ENCODE data around the gene RBM3.
"Not testable (repeated sequence)": the region's sequence is repeated elsewhere in the genome, so short reads cannot be mapped to it uniquely, and the experiment has no call there.

Gene RBM3

DNA sequence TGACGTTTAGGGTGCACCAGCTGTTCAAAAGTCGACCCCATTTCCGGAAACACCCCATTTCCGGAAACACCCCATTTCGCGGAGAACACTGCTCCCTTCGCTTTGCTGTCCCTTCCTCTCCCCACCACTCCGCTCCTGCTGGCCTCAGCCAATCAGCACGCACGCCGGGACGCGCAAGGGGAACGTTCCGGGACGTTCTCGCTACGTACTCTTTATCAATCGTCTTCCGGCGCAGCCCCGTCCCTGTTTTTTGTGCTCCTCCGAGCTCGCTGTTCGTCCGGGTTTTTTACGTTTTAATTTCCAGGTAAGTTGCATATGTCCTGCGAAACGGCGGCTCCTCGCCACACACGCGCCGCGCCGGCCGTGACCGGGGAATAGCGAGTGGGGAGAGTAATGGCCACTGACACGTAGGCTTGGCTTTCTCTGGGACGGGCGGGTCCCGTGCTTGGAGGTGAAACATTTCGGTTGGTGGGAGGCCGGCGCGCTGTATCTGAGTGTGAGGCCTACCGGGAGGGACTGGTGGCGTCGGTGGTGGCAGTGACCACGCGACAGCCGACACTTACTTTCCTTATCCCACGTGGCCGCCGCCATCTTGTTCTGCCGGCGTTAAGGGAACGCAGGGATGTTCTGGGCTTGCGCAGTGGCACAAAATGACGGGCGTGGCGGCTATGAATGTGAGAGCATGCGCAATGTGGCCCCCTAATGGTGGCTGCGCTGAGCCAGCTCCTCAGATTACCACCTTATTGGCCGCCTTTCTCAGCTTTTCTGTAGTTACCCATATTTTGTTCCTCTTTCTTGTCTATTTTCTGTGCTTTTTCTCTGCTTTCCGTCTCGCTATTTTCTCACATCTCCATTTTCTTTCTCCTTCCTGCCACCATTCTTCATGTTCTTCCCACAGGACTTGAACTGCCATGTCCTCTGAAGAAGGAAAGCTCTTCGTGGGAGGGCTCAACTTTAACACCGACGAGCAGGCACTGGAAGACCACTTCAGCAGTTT lies at the start of gene RBM3:
Gene RBM3 (plus strand): TSS at position 215 of the 997 bp plus-strand sequence. CDS start 697 bp downstream, at position 912.
- no peak for TF ChIP-seq JUND (IDR thresholded peaks at IDR 0.05; ENCODE audit: low read depth)
- in situ Hi-C loops (cut with HindIII; ENCODE audit: low pct_unique_long_range_greater_than_20kb, low sequenced_read_pairs), result no loop called here
- peak; percentile 83 to 96 for DNase-seq (ENCODE audit: low read depth in 1 of 2, low spot score in 1 of 2)

DNA sequence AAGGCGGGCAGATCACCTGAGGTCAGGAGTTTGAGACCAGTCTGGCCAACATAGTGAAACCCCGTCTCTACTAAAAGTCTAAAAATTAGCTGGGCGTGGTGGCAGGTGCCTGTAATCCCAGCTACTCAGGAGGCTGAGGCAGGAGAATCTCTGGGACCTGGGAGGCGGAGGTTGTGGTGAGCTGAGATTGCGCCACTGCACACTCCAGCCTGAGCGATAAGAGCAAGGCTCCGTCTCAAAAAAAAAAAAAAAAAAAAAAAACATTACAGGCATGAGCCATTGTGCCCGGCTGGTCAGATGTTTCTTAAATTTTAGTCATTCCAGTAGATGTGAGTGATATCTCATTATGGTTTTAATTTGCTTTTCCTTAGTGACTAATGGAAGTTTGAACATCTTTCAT lies 48.4 kb upstream of the RBM3 start:
- DNase-seq (ENCODE audit: low read depth in 1 of 2, low spot score in 1 of 2); in situ Hi-C loops (cut with HindIII; ENCODE audit: low pct_unique_long_range_greater_than_20kb, low sequenced_read_pairs): not testable (repeated sequence)

DNA sequence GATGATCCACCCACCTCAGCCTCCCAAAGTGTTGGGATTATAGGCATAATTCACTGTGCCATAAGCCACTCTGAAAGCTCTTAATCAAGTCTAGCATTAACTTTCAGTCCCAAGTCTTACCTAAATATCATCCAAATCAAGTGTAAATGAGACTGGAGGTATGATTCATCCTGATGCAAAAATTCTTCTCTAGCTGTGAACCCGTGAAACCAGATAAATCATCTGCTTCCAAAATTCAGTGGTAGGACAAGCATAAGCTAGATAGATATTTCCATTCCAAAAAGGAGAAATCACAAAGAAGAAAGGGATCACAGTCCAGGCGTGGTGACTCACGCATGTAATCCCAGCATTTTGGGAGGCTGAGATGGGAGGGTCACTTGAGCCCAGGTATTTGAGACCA lies 43.5 kb upstream of the RBM3 start:
- no peak for DNase-seq (ENCODE audit: low read depth in 1 of 2, low spot score in 1 of 2)
- TF ChIP-seq JUND (IDR thresholded peaks at IDR 0.05; ENCODE audit: low read depth), result no peak
- in situ Hi-C loops (cut with HindIII; ENCODE audit: low pct_unique_long_range_greater_than_20kb, low sequenced_read_pairs), result no loop called here

DNA sequence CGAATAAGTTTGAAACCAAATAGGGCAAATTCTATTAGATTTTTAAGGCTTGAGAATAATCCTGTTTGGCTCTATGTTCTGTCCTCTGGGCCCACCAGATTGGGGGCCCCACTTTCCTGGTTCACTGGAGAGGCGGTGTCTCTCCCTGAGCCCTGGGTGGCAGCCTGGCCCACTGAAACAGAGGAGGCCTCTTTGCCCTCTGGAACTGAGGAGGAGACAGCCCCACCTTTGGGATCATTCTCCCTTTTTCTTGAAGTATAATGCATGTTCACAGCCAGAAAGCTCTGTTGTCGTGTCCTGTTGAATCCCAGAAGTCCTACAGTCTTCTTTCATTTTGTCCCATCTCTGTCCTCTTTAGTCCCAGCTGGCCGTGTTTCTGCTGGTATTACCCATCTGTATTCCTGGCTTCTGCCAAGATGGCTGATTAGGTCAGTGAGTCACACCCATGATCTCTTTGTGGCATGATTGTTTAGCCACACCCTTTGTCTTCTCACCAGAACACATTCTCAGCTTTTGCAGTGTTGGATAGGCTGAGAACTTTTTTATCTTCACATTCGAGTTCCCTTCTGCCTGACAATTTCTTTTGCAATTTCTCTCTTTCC lies 42.8 kb upstream of the RBM3 start:
- in situ Hi-C loops (cut with HindIII; ENCODE audit: low pct_unique_long_range_greater_than_20kb, low sequenced_read_pairs), result no loop called here
- DNase-seq (ENCODE audit: low read depth in 1 of 2, low spot score in 1 of 2), result no peak
- TF ChIP-seq JUND (IDR thresholded peaks at IDR 0.05; ENCODE audit: low read depth), result no peak

DNA sequence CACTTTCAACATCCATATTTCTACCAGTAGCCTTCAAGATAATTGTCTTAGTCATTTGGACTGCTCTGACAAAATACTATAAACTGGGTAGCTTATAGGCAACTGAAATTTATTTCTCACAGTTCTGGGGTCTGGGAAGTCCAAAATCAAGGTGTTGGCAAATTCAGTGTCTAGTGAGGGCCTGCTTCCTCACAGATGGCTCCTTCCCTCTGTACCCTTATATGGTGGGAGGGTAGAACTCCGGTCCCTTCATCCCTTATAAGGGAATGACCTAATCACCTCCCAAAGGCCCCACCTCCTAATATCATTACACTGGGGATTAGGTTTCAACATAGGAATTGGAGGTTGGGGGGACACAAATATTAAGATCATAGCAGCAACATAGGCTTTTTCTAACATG lies 42.1 kb upstream of the RBM3 start:
- TF ChIP-seq JUND (IDR thresholded peaks at IDR 0.05; ENCODE audit: low read depth), result no peak
- DNase-seq (ENCODE audit: low read depth in 1 of 2, low spot score in 1 of 2), result no peak
- in situ Hi-C loops (cut with HindIII; ENCODE audit: low pct_unique_long_range_greater_than_20kb, low sequenced_read_pairs), result no loop called here

DNA sequence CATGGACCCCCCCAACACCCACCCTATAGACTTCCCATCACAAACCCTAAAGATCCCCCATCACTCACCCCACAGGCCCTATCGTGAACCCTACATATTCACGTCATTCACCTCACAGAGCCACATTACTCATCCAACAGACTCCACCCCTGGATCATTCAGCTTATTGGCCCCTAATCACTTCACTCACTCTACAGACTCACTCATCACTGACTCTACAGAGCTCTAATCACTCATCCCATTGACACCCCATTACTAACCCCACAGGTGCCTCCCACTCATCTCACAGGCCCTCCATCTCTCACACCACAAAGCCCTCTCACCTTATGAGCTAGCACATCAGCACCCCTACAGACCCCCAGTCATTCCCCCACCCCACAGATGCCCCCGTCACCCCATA lies 41.1 kb upstream of the RBM3 start:
- no peak for DNase-seq (ENCODE audit: low read depth in 1 of 2, low spot score in 1 of 2)
- in situ Hi-C loops (cut with HindIII; ENCODE audit: low pct_unique_long_range_greater_than_20kb, low sequenced_read_pairs), result no loop called here
- TF ChIP-seq JUND (IDR thresholded peaks at IDR 0.05; ENCODE audit: low read depth), result no peak

DNA sequence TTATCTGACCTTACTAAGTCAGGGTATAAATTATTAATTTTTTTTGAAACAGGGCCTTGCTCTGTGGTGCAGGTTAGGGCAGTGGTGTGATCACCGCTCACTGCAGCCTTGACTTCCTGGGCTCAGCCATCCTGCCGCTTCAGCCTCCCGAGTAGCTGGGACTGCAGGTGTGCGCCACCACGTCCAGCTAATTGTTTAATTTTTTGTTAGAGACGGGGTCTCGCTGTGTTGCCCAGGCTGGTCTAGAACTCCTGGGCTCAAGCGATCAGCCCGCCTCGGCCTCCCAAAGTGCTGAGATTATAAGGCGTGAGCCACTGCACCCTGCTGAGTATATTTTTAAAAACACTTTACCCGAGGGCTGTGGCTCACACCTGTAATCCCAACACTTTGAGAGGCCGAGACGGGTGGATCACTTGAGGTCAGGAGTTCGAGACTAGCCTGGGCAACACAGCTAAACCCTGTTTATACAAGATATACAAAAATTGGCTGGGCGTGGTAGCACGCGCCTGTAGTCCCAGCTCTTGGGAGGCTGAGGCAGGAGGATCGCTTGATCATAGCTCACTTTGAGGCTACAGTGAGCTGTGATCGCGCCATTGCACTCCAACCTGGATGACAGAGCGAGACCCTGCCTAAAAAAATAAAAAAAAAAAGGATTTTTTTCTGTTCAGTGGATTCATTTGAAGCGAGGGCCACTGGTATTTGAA lies 35.5 kb upstream of the RBM3 start:
- no peak for DNase-seq (ENCODE audit: low read depth in 1 of 2, low spot score in 1 of 2)
- in situ Hi-C loops (cut with HindIII; ENCODE audit: low pct_unique_long_range_greater_than_20kb, low sequenced_read_pairs), result no loop called here

DNA sequence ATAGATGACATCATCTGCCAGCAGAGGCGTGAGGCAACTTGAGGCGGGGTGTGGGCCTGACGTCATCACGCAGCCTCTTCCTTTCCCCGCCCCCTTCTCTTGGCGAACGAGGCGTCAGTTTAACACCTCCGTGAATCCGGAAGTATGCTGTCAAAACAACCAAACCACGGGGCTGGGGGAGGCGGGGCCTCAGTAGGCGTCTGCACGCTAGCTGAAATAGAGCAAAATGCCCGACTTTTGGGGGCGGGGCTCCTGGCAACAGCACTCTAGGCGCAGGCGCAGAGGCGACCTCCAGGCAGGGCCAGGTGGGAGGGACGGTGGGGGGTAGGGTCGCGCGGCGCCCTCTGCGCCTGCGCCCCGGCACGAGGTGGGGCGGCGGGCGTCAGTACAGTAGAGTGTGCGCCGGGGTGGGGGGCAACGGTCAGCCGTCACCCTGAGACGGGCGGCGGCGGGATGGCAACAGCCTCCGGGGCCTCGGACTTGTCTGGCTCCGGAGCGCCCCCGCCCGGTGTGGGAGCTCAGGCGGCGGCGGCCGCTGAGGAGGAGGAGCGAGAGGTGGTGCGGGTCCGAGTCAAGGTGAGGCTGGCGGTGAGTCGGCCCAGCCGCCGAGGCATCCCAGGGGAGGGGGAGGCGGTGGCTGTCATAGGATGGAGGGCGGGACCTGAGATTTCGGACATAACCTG lies 34.8 kb upstream of the RBM3 start, which contains the start of gene TBC1D25:
Gene TBC1D25 (plus strand): TSS at position 370 of the 683 bp plus-strand sequence. CDS start 84 bp downstream, at position 454.
- in situ Hi-C loops (cut with HindIII; ENCODE audit: low pct_unique_long_range_greater_than_20kb, low sequenced_read_pairs), result no loop called here
- peak; percentile 70 to 99 for DNase-seq (ENCODE audit: low read depth in 1 of 2, low spot score in 1 of 2)
- no peak for TF ChIP-seq JUND (IDR thresholded peaks at IDR 0.05; ENCODE audit: low read depth)

More for the DNA sequence above, 35.5 kb upstream of the RBM3 start:
- TF ChIP-seq JUND (IDR thresholded peaks at IDR 0.05; ENCODE audit: low read depth), result no peak

DNA sequence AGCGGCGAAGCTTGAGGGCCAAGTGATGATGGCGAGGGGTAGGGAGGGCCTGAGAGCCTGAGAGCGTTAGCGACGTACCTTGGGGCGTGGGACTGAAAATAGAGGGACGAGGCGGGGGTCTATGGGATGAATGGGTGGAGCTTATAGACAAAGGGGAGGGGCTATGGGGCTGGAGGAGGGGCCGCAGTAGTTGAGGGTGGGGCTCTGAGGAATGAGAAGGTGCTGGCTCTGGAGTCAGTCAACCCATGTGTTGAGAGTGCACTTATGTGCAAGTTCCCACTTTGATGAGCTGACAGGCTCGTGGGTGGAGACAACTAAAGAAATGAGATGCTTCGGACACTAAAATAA lies 34.3 kb upstream of the RBM3 start:
- no peak for TF ChIP-seq JUND (IDR thresholded peaks at IDR 0.05; ENCODE audit: low read depth)
- peak in 1 of 2 experiments; percentile 28 for DNase-seq (ENCODE audit: low read depth in 1 of 2, low spot score in 1 of 2)
- in situ Hi-C loops (cut with HindIII; ENCODE audit: low pct_unique_long_range_greater_than_20kb, low sequenced_read_pairs), result no loop called here

DNA sequence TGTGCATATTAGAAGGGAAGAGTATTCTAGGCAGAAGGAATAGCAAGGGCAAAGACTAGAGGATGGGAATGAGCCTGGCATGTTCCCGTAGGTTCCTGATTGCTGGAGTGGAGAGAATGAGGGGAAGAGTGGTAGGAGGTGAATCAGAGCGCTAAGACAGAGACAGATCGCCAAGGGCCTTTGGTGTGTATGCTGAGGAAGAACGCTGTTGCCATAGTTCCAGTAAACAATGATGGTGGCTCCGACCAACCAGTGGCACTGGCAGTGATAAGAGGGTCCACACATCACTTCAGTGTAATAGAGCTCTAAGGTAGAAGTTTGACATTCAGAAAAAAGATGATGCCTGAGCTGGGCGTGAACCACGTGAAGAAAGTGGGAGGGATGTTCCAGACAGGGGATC lies 33.8 kb upstream of the RBM3 start:
- TF ChIP-seq JUND (IDR thresholded peaks at IDR 0.05; ENCODE audit: low read depth), result no peak
- in situ Hi-C loops (cut with HindIII; ENCODE audit: low pct_unique_long_range_greater_than_20kb, low sequenced_read_pairs), result no loop called here
- DNase-seq (ENCODE audit: low read depth in 1 of 2, low spot score in 1 of 2), result no peak

DNA sequence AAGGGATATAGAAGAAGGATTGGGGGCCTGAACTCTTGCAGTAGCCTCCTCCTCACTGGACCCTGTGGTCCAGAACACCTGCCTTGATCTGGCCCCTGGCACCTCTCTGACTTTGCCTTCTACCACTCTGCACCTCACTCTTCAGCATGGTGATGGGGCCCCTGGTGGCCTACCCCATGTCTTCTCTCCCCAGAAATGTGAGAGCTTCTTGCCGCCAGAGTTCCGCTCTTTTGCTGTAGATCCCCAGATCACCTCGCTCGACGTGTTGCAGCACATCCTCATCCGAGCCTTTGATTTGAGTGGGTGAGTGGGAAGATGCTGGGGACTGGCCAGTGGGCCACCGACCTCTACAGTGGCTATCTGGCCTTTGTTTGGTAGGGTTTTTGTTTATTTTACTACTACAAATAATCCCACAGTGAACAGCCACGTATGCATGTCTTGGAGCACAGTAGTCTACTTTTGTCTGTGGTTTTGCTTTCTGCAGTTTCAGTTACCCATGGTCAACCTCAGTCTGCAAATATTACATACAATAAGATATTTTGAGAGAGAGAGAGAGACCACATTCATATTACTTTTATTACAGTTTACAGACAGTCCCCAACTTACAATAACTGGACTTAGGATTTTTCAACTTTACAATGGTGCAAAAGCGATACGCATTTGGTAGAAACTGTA lies 33.0 kb upstream of the RBM3 start:
- in situ Hi-C loops (cut with HindIII; ENCODE audit: low pct_unique_long_range_greater_than_20kb, low sequenced_read_pairs), result no loop called here
- no peak for DNase-seq (ENCODE audit: low read depth in 1 of 2, low spot score in 1 of 2)
- no peak for TF ChIP-seq JUND (IDR thresholded peaks at IDR 0.05; ENCODE audit: low read depth)

DNA sequence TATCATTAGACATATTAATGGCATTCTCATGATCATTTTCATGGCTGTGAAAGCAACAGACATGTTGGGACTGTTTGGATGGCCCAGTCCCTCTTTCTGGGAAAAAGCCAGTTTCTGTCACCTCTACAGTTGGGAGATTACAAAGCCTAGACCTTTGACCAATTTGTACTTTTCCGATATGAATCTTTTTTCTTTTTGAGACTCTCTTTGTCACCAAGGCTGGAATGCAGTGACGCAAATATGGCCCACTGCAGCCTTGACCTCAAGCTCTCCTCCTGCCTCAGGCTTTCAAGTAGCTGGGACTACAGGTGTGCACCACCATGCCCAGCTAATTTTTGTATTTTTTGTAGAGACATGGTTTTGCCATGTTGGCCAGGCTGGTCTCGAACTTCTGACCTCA lies 25.4 kb upstream of the RBM3 start:
- in situ Hi-C loops (cut with HindIII; ENCODE audit: low pct_unique_long_range_greater_than_20kb, low sequenced_read_pairs), result no loop called here
- DNase-seq (ENCODE audit: low read depth in 1 of 2, low spot score in 1 of 2), result no peak
- TF ChIP-seq JUND (IDR thresholded peaks at IDR 0.05; ENCODE audit: low read depth), result no peak

DNA sequence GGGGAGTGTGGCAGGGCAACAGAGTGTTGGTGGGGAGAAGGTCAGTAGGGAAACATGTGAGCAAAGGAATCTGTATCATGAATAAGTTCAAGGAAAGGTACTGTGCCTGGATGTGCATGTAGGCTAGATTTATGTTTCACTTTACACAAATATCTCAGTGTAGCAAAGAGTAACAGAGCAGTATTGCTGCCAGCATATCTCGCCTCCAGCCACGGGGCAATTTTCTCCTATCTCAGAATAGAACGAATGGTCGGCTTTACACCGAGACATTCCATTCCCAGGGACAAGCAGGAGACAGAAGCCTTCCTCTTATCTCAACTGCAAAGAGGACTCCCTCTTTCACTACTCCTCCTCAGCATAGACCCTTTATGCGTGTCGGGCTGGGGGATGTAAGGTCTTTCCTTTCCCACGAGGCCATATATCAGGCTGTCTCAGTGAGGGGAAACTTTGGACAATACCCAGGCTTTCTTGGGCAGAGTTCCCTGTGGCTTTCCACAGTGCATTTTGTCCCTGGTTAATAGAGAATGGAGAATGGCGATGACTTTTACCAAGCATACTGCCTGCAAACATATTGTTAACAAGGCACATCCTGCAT lies 18.5 kb upstream of the RBM3 start:
- DNase-seq (ENCODE audit: low read depth in 1 of 2, low spot score in 1 of 2); in situ Hi-C loops (cut with HindIII; ENCODE audit: low pct_unique_long_range_greater_than_20kb, low sequenced_read_pairs): not testable (repeated sequence)

Measured in T47D (cell line).